NCI-H2196 (cell line): ENCODE data around the gene ABTB1.

Experiments used
- DNase-seq: peaks from one replicate; lab custom pipeline; 2025; ENCODE audit not compliant: unreplicated experiment; lab: John Stamatoyannopoulos, UW

The ABTB1 gene

GRCh38 chr3:127686512-127686894 lies 13.8 kb downstream of the ABTB1 start:
- no peak for DNase-seq

GRCh38 chr3:127687228-127687737 lies 14.5 kb downstream of the ABTB1 start:
- DNase-seq: no peak

- DNase-seq: no peak
Measured at GRCh38 chr3:127688022-127688415, 15.3 kb downstream of the ABTB1 start.

GRCh38 chr3:127688416-127689265 lies 15.9 kb downstream of the ABTB1 start:
- no peak for DNase-seq

DNA sequence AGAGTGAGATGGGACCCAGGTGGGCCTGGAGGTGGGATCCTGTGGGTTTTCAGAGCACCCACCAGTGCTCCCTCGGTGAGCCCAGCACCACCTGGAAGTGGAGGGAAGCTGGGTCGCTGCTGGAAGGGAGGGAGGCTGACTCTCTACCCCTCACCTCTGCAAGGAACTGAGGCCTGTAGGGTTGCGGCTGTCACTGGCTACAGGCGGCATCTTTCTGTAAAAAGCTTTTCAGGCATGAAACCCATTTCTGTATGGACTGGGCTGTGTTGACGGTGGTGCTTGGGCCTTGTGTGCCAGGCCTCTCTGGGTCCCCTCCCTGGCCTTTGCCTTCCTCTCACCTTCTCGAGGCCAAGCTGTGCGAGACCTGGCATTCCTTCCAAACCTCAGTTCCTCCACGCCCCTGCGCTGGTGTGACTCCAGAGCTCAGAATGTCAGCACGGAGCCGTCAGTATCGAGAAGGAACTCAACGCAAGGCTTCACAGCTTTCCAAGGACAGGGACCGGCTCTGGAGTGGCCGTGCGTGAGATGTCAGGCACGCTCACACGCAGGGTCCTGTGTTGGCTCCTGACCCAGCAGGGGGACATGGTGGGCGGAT lies 16.6 kb downstream of the ABTB1 start:
- no peak for DNase-seq

GRCh38 chr3:127690106-127690505 lies 17.4 kb downstream of the ABTB1 start:
- no peak for DNase-seq

GRCh38 chr3:127690823-127691452 lies 18.2 kb downstream of the ABTB1 start:
- peak; percentile 39 for DNase-seq

GRCh38 chr3:127691489-127691888 lies 18.7 kb downstream of the ABTB1 start:
- no peak for DNase-seq

DNA sequence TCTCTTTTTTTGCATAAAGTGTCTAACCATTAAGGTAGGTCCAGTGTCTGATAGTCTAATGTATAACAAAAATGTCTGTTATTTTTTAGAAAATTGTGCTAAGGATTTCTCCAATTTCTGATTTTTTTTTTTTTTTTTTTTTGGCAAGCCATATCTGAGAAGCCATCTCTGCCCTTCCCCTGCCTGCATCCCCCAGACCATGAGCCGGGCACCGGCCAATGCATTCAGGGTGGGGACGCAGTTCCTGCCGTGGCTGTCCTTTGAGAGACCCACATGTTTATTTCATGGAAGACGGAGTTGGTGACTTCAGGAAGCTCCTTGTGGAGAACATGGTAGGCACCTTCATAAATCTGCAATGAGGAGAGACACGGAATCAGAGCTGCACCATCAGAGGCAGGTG lies 19.2 kb downstream of the ABTB1 start:
- DNase-seq: no peak

GRCh38 chr3:127692501-127693335 lies 20.0 kb downstream of the ABTB1 start:
- DNase-seq: no peak

DNA sequence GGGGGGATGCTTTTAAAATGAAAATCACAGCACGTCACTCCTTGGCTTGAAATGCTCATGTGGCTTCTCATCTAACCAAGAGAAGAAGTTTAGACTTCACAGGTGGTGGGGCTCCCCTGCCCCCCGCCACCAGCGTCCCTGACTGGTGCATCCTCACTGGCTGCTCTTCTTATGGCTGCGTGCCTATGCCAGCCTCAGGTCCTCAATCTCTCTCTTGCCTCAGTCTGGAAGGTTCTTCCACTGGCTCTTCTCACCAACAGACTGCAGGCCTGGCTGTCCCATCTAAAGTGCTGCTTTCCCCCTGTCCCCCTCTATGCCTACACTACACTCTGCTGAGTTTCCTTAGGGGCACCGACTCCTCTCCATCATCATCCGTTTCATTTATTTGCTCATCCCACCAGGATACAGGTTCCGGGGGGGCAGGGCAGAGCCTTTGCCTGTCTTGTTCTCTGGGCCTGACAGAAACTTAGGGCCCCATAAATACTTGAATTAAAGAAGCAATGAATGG lies 20.6 kb downstream of the ABTB1 start:
- no peak for DNase-seq

DNA sequence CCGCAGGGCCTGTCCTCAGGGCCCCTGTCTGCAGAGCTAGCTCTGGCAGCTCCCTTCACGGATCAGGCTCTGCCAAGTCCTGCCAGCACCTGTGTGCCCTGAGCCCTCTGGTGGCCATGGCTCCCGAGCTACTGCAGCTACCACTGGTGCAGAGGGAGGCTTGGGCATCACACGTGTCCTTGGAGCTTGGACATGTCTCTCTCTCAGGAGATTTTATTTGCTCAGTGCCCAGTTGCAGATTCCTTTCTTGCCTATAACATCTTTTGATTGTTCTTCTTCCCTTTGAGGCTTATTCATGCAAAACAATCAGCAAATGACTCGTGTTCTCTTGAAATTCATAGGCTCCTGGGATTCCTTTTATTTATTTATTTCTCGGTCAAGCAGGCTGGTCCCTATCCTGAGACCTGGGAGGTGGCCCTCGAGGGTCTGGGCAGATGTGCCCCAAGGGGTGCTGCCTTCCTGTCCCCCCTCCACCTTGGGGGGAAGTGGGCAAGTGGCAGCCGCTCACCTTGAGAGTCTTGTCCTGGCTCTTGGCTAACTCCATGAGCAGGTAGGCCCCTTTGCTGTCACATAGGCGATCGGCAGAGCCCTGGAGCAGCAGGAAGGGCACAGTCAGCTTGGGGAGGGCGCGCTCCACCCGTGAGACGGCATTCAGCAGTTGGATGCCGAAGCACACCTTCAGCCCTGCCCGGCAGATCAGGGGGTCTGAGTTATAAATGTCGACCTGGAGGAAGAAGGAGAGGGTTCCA lies 21.9 kb downstream of the ABTB1 start:
- peak; percentile 97 for DNase-seq

DNA sequence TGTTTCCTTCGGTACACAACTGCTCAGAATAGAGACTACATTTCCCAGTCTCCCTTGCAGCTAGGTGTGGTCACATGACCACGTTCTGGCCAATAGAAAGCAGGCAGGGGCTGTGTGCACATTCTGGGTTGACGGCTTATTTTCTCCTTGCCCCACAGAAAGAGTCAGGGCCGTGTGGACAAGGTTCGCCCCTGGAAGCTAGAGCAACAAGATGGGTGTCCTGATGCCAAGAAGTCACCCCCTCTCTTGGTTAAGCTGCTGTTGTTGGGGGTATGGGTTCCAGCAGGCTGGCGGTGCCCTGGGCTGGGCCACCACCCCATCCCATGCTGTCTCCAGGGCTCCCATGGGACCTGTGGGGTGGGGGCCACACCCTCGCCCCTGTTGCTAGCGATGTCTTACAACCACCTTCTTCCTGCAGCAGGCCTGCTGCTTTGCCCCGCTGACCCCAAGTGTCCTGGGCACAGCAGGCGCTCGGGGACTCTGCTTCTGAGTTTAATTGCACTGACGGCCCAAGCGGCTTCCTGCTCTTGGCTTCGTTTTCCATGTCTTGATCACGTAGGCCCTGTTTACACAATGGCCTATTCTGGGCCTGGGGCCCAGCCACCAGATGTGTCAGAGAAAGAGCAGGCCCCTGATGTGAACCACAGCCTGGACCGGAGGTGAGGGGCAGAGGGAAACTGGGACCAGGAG lies 24.9 kb downstream of the ABTB1 start:
- DNase-seq: peak; percentile 91

DNA sequence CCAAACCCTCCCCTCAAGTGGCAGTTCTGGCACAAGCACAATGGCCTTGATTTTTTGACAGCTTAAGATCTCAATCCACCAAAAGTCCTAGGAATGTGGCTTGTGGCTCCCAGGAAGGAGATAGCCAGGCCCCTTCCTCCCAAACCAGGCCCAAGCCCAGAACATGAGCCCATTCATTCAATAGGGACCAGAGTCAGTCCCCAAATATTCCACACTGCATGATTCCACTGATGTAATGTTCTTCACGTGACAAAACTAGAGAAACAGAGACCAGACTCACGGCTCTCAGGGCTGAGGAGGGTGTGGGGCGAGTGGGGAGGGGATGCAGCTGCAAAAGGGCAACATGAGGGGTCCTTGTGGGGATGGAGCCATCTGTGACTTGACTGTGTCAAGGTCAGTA lies 25.5 kb downstream of the ABTB1 start:
- DNase-seq: no peak

DNA sequence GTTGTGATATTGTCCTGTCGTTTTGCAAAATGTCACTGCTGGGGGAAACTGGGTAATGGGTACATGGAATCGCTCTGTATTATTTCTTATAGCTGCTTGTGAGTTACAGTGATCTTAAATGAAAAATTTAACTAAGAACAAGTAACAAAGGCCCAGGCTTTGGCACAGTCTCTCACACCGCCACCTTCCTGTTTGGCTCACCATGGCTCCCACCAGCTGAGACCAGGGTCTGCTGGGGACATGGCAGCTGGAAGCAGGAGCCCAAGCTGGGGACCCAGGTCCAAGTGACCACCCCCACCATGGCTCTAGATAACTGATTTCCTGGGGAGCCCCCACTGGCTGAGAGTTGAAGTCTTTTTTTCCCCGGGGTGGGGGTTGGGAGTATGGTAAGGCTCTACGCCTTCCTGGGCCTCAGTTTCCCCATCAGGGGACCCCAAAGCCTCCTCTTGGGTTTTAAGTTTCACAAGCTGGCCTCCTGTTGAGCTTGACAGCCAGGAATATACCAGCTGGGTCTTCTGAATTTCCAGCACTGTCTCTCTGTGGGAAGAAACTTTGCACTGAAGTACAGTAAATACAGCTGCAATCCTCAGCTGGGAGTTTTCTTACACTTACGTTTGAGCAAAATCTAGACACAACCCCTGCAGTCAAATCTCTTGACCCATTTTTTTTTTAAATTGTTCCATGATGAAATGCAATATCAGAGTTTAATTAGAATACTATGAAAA lies 26.1 kb downstream of the ABTB1 start:
- no peak for DNase-seq

DNA sequence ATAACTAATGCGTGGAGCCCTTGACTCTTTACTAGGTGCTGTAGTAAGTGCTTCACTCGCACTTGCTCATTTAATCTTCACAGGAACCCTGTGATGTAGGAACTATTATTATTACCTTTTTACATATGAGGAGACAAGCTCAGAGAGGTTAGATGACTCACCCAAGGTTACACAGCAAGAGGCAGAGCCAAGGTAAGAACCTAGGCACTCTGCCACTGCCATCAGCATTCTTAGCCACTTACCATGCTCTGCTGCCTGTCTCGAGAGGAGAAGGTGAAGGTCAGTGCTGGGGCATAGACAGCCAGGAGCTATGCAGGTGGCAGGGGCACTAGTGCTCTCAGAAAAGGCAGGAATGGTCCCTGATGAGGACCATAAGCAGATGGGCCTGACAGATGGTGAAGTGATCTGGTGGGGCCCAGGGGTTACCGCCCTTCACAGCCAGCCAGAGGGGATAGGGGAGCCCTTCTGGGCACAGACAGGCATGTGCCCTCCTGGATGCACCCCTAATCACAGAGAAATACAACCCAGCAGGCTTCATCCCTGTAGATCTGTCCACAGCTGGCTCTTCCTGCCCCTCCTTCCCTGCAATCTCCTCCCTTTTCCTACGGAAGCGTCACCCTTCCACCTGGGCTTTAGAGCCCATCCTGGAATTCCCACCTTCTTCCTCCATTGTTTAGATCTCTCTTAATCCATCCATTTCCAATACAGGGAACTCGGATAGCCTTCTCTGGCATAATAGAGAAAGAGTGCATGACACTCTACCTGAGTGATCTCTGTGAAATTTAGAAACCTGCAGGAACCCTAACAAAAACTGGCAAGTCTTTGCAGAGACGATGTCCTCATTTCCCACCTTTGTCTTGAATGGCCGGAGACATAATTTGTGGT lies 26.9 kb downstream of the ABTB1 start:
- DNase-seq: no peak

DNA sequence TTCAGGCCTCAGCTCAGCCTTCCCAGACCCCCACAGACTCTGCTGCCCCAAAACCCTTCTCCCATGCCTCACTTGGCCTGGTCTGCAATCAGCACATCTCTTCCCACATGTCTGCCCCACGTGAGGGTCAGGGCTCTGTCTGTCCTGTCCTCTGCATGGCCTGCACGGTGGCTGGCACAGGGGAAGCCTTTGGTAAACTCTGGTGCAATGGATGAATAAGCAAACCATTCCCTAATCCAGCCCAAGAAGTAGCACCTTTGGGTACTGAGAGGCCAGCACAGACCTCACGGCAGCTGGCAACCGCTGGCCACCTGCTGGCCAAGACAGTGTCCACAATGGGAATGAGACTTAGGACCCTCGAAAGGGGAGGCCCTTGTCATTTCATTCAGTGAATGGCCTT lies 27.7 kb downstream of the ABTB1 start:
- DNase-seq: no peak

DNA sequence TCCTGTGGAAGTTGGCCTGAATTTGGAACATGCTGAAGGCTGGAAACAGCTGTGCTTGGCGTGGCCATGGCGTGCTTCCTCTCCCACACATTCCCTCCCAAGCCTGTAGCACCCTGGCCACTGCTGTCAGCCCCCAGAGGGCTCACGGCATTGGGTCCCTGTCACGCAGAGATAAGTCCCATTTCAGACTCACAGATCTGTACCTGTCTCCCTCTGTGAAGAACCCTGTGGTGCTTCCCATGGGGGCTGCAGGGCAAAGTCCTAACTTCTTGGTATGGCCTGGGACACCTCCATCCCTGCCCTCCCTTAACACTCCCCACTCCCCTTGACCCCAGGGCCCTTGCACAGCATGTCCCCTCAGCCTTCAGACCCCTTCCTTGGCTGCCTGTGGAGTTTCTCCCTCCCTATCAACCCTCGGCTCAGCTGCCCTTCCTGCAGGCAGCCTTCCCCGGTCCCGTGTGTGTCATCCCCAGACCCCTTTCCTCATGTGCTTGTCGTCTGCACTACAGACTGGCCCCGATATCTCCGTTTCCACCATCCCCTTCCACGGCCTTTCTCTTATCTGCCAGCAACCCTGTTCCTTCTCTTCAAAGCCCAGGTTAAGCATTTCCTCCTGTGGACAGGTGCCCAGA lies 28.6 kb downstream of the ABTB1 start:
- DNase-seq: no peak
